GM23338 (cell line): ENCODE measurements around the gene RGS19. TPM values are rescaled to one million over a fixed set of nuclear protein-coding genes. Genes with fewer than 3 reads are reported as not detected.

Experiments used
- ATAC-seq: fragments of 200-7000 bp; cut with Tn5 transposase; 3 replicates; pipeline ENCODE4 v1.9.1; 2020
- DNase-seq: peaks from one replicate; pipeline ENCODE4 v3.0.0-alpha.2; 2015; ENCODE audit warnings: low spot score
- H2AFZ ChIP-seq: fragments of 200-600 bp; sonication (generic); 2 replicates; pipeline ENCODE4 v1.8.0; 2016; ENCODE audit warnings: antibody characterized with exemption, mild to moderate bottlenecking, moderate library complexity
- H3F3A ChIP-seq: fragments of 200-600 bp; sonication (generic); replicated peaks from 2 replicates; pipeline ENCODE4 v1.8.0; 2017; ENCODE audit warnings: antibody characterized with exemption, mixed run types, low read depth
- H3K27ac ChIP-seq: fragments of 200-600 bp; sonication (generic); 2 replicates; pipeline ENCODE4 v1.6.1; 2016; ENCODE audit warnings: low read depth
- H3K27me3 ChIP-seq: fragments of 200-600 bp; sonication (generic); 2 replicates; pipeline ENCODE4 v1.8.0; 2016; ENCODE audit warnings: mild to moderate bottlenecking, mixed run types, moderate library complexity; ENCODE audit not compliant: insufficient read depth
- H3K36me3 ChIP-seq: fragments of 200-600 bp; sonication (generic); 2 replicates; pipeline ENCODE4 v1.8.0; 2016; ENCODE audit warnings: mild to moderate bottlenecking; ENCODE audit not compliant: insufficient read depth
- H3K4me1 ChIP-seq: fragments of 200-600 bp; sonication (generic); 2 replicates; pipeline ENCODE4 v1.8.0; 2016; ENCODE audit warnings: mild to moderate bottlenecking, moderate library complexity; ENCODE audit not compliant: insufficient read depth
- H3K4me2 ChIP-seq: fragments of 200-600 bp; sonication (generic); 2 replicates; pipeline ENCODE4 v1.7.1; 2017; ENCODE audit warnings: mixed run types
- H3K4me3 ChIP-seq: fragments of 200-600 bp; sonication (generic); 2 replicates; pipeline ENCODE4 v1.6.1; 2016; ENCODE audit warnings: mixed run types
- H3K79me2 ChIP-seq: fragments of 200-600 bp; sonication (generic); replicated peaks from 2 replicates; pipeline ENCODE4 v1.8.0; 2017; ENCODE audit warnings: mild to moderate bottlenecking; ENCODE audit not compliant: insufficient read depth
- H3K9me2 ChIP-seq: fragments of 200-600 bp; sonication (generic); 2 replicates; pipeline ENCODE4 v1.8.0; 2017; ENCODE audit not compliant: insufficient read depth
- H4K20me1 ChIP-seq: fragments of 200-600 bp; sonication (generic); replicated peaks from 2 replicates; pipeline ENCODE4 v1.8.0; 2017; ENCODE audit warnings: mild to moderate bottlenecking; ENCODE audit not compliant: insufficient read depth
- H3K27ac Mint-ChIP-seq: 2 replicates; pipeline ENCODE4 v1.8.0; 2020; ENCODE audit warnings: inconsistent platforms, mild to moderate bottlenecking, moderate library complexity, mixed read lengths
- H3K27me3 Mint-ChIP-seq: 3 replicates; pipeline ENCODE4 v1.8.0; 2022; ENCODE audit warnings: low read depth, mild to moderate bottlenecking, moderate library complexity, mixed read lengths, inconsistent platforms; ENCODE audit not compliant: insufficient read depth, poor library complexity
- H3K36me3 Mint-ChIP-seq: 3 replicates; pipeline ENCODE4 v1.8.0; 2021; ENCODE audit warnings: low read depth, mild to moderate bottlenecking, inconsistent platforms, moderate library complexity, mixed read lengths
- H3K4me1 Mint-ChIP-seq: 3 replicates; pipeline ENCODE4 v1.8.0; 2020; ENCODE audit warnings: mild to moderate bottlenecking, inconsistent platforms, mixed read lengths
- H3K4me3 Mint-ChIP-seq: 3 replicates; pipeline ENCODE4 v1.8.0; 2021; ENCODE audit warnings: moderate library complexity, mild to moderate bottlenecking, inconsistent platforms, mixed read lengths
- H3K9me3 Mint-ChIP-seq: 3 replicates; pipeline ENCODE4 v1.8.0; 2020; ENCODE audit warnings: moderate library complexity, mild to moderate bottlenecking, inconsistent platforms, mixed read lengths
- POLR2AphosphoS5 ChIP-seq: IDR thresholded peaks from 2 replicates; pipeline ENCODE4 v1.6.1; 2016; ENCODE audit warnings: antibody characterized with exemption, low read depth
- polyA plus RNA-seq: library from polyadenylated mRNA; unstranded; fragments of >200 nt; fragmentation: Nextera tagmentation; extraction: Ambion mirVana; gene quantifications from 2 replicates; pipeline ENCODE4 v1.2.1, GENCODE V29; 2016
- total RNA-seq: library from RNA; depleted of rRNA; stranded (reverse); fragments of >200 nt; shearing (Covaris generic); gene quantifications from 2 replicates; pipeline ENCODE4 v1.2.3, GENCODE V29; 2014
- TF ChIP-seq, protein P1 (sequence below): IDR thresholded peaks from one replicate; pipeline ENCODE4 v1.6.1; 2018; ENCODE audit warnings: antibody characterized with exemption; ENCODE audit not compliant: unreplicated experiment
- TF ChIP-seq, protein P2 (sequence below): fragments of 250-450 bp; sonication (Bioruptor Pico); IDR thresholded peaks from 2 replicates; pipeline ENCODE4 v1.5.0; 2020; ENCODE audit warnings: mild to moderate bottlenecking, moderate library complexity

RGS19 gene
- total and polyA plus RNA-seq, 2 experiments from 2014 or later: 13.1 to 19.7 TPM

DNA sequence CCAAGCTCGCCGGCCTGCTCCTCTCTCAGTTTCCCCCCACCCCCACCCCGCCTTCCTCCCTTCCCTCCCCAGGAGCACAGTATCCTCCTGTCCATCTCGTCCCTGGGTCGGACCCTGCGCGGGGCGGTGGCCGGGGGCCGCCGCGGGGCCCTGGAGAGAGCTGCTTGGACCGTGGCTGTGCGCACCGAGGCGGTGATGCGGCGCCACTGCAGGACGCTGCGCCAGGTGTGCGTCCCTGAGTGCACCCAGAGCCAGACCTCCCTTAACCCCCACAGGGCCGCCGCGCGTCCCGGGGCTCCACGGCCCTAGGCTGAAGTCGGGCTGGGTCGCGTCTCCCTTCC is 41.1 kb downstream of the RGS19 start (continued):
- TF ChIP-seq, protein P1, sequence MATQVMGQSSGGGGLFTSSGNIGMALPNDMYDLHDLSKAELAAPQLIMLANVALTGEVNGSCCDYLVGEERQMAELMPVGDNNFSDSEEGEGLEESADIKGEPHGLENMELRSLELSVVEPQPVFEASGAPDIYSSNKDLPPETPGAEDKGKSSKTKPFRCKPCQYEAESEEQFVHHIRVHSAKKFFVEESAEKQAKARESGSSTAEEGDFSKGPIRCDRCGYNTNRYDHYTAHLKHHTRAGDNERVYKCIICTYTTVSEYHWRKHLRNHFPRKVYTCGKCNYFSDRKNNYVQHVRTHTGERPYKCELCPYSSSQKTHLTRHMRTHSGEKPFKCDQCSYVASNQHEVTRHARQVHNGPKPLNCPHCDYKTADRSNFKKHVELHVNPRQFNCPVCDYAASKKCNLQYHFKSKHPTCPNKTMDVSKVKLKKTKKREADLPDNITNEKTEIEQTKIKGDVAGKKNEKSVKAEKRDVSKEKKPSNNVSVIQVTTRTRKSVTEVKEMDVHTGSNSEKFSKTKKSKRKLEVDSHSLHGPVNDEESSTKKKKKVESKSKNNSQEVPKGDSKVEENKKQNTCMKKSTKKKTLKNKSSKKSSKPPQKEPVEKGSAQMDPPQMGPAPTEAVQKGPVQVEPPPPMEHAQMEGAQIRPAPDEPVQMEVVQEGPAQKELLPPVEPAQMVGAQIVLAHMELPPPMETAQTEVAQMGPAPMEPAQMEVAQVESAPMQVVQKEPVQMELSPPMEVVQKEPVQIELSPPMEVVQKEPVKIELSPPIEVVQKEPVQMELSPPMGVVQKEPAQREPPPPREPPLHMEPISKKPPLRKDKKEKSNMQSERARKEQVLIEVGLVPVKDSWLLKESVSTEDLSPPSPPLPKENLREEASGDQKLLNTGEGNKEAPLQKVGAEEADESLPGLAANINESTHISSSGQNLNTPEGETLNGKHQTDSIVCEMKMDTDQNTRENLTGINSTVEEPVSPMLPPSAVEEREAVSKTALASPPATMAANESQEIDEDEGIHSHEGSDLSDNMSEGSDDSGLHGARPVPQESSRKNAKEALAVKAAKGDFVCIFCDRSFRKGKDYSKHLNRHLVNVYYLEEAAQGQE: no peak

DNA sequence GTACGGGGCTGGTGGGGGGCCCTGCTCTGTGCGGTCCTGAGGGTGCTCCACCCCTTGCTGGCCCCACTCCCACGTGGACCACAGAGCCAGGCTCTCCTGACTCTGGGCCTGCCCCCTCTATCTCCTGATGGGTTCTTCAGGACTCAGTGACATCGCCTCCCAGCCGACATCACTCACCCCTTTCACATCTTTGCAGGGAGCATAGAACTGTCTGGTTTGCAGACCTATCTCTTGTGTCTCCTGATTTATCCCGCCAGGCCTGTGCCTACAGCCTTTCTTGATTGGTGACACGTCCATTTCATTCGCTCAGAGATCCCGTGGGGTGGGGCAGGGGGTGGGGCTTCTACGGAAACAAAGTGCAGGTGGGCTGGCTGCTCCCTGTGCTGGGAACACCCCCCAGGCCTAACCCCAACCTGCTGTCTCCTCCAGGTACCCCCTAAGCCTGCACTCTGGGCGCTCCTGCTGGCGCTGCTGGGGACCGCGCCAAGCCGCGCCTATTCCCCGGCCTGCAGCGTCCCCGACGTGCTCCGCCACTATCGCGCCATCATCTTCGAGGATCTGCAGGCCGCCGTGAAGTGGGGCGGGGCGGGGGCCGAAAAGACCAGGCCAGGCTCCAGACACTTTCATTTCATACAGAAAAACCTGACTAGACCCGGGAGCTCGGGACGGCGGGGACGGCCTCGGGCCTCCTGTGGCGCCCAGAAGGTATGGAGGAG is 41.7 kb downstream of the RGS19 start:
- Histone ChIP-seq H4K20me1 (no peaks in the 10 kb centered on the region), H3K27me3 (peaks cover 53% of the 10 kb centered on the region), H3K4me1 (peaks cover 39% of the 10 kb centered on the region), H3K9me2 (no peaks in the 10 kb centered on the region), H3K36me3 (no peaks in the 10 kb centered on the region), H3K4me3 (peak overlapping the region; percentile 79), H2AFZ (no peak overlapping the region), H3K79me2 (no peaks in the 10 kb centered on the region), H3K4me2 (peak overlapping the region; percentile 91), H3K27ac (no peak overlapping the region), H3F3A (peaks cover 10% of the 10 kb centered on the region; the same call in 1 of the 2 replicates)
- DNase-seq (peak; percentile 48), ATAC-seq (peak; percentile 17)
- TF ChIP-seq POLR2AphosphoS5: peak; percentile 34; the same call in 1 of the 2 replicates
- TF ChIP-seq, protein P2, sequence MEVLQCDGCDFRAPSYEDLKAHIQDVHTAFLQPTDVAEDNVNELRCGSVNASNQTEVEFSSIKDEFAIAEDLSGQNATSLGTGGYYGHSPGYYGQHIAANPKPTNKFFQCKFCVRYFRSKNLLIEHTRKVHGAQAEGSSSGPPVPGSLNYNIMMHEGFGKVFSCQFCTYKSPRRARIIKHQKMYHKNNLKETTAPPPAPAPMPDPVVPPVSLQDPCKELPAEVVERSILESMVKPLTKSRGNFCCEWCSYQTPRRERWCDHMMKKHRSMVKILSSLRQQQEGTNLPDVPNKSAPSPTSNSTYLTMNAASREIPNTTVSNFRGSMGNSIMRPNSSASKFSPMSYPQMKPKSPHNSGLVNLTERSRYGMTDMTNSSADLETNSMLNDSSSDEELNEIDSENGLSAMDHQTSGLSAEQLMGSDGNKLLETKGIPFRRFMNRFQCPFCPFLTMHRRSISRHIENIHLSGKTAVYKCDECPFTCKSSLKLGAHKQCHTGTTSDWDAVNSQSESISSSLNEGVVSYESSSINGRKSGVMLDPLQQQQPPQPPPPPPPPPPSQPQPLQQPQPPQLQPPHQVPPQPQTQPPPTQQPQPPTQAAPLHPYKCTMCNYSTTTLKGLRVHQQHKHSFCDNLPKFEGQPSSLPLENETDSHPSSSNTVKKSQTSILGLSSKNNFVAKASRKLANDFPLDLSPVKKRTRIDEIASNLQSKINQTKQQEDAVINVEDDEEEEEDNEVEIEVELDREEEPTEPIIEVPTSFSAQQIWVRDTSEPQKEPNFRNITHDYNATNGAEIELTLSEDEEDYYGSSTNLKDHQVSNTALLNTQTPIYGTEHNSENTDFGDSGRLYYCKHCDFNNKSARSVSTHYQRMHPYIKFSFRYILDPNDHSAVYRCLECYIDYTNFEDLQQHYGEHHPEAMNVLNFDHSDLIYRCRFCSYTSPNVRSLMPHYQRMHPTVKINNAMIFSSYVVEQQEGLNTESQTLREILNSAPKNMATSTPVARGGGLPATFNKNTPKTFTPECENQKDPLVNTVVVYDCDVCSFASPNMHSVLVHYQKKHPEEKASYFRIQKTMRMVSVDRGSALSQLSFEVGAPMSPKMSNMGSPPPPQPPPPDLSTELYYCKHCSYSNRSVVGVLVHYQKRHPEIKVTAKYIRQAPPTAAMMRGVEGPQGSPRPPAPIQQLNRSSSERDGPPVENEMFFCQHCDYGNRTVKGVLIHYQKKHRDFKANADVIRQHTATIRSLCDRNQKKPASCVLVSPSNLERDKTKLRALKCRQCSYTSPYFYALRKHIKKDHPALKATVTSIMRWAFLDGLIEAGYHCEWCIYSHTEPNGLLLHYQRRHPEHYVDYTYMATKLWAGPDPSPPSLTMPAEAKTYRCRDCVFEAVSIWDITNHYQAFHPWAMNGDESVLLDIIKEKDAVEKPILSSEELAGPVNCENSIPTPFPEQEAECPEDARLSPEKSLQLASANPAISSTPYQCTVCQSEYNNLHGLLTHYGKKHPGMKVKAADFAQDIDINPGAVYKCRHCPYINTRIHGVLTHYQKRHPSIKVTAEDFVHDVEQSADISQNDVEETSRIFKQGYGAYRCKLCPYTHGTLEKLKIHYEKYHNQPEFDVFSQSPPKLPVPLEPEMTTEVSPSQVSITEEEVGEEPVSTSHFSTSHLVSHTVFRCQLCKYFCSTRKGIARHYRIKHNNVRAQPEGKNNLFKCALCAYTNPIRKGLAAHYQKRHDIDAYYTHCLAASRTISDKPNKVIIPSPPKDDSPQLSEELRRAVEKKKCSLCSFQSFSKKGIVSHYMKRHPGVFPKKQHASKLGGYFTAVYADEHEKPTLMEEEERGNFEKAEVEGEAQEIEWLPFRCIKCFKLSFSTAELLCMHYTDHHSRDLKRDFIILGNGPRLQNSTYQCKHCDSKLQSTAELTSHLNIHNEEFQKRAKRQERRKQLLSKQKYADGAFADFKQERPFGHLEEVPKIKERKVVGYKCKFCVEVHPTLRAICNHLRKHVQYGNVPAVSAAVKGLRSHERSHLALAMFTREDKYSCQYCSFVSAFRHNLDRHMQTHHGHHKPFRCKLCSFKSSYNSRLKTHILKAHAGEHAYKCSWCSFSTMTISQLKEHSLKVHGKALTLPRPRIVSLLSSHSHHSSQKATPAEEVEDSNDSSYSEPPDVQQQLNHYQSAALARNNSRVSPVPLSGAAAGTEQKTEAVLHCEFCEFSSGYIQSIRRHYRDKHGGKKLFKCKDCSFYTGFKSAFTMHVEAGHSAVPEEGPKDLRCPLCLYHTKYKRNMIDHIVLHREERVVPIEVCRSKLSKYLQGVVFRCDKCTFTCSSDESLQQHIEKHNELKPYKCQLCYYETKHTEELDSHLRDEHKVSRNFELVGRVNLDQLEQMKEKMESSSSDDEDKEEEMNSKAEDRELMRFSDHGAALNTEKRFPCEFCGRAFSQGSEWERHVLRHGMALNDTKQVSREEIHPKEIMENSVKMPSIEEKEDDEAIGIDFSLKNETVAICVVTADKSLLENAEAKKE (CRISPR knock-in tag): no peak
- Mint-ChIP-seq H3K27me3 (peaks cover 50% of the 10 kb centered on the region), H3K36me3 (peaks cover 6% of the 10 kb centered on the region), H3K27ac (no peak overlapping the region), H3K4me1 (peaks cover 32% of the 10 kb centered on the region), H3K4me3 (peak overlapping the region; percentile 65), H3K9me3 (no peaks in the 10 kb centered on the region)
